WERI-Rb-1 (cell line): ENCODE data around the gene FGFR3.
A peak's percentile ranks its signal among the peaks of the same experiment; 100 is the strongest.

Experiments used
- DNase-seq: peaks from one replicate; pipeline ENCODE4 v3.0.0-alpha.2; 2020
- H3K27ac ChIP-seq: fragments of 250-450 bp; sonication (Bioruptor Pico); 2 replicates; pipeline ENCODE4 v1.5.1; 2020; ENCODE audit warnings: mild to moderate bottlenecking, moderate library complexity
- H3K27me3 ChIP-seq: fragments of 250-450 bp; sonication (Bioruptor Pico); 2 replicates; pipeline ENCODE4 v1.5.1; 2021; ENCODE audit warnings: mild to moderate bottlenecking, low read depth, moderate library complexity; ENCODE audit not compliant: insufficient read depth, severe bottlenecking
- H3K36me3 ChIP-seq: fragments of 250-450 bp; sonication (Bioruptor Pico); 2 replicates; pipeline ENCODE4 v1.5.1; 2020; ENCODE audit warnings: mild to moderate bottlenecking, moderate library complexity
- H3K4me3 ChIP-seq: 2 replicates; pipeline ENCODE4 v1.5.1; 2011; ENCODE audit warnings: low read depth, mild to moderate bottlenecking, control low read depth, low read length
- H3K9me3 ChIP-seq: fragments of 250-450 bp; sonication (Bioruptor Pico); 2 replicates; pipeline ENCODE4 v1.5.1; 2021; ENCODE audit warnings: mild to moderate bottlenecking, moderate library complexity; ENCODE audit not compliant: severe bottlenecking
- TF ChIP-seq, protein P1 (sequence below): IDR thresholded peaks from 2 replicates; pipeline ENCODE4 v1.5.1; 2011; ENCODE audit warnings: low read depth, mild to moderate bottlenecking, control low read depth, inconsistent platforms, low read length

FGFR3 gene

GRCh38 chr4:1855333-1856070, 62.4 kb downstream of the FGFR3 start:
- H3K9me3 ChIP-seq, result no peaks in the 10 kb centered on the region
- TF ChIP-seq, protein P1, sequence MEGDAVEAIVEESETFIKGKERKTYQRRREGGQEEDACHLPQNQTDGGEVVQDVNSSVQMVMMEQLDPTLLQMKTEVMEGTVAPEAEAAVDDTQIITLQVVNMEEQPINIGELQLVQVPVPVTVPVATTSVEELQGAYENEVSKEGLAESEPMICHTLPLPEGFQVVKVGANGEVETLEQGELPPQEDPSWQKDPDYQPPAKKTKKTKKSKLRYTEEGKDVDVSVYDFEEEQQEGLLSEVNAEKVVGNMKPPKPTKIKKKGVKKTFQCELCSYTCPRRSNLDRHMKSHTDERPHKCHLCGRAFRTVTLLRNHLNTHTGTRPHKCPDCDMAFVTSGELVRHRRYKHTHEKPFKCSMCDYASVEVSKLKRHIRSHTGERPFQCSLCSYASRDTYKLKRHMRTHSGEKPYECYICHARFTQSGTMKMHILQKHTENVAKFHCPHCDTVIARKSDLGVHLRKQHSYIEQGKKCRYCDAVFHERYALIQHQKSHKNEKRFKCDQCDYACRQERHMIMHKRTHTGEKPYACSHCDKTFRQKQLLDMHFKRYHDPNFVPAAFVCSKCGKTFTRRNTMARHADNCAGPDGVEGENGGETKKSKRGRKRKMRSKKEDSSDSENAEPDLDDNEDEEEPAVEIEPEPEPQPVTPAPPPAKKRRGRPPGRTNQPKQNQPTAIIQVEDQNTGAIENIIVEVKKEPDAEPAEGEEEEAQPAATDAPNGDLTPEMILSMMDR, result no peak
- peak overlapping the region; percentile 90 for H3K27ac ChIP-seq
- H3K4me3 ChIP-seq, result peak overlapping the region; percentile 53
- no peaks in the 10 kb centered on the region for H3K27me3 ChIP-seq
- peaks cover 22% of the 10 kb centered on the region for H3K36me3 ChIP-seq
- peak; percentile 41 for DNase-seq

GRCh38 chr4:1856071-1856942, 63.2 kb downstream of the FGFR3 start, which contains the start of gene LETM1:
LETM1 (minus strand) TSS chr4:1856156; CDS start chr4:1855950, 206 bp downstream.
- H3K36me3 ChIP-seq, result peaks cover 22% of the 10 kb centered on the region
- no peaks in the 10 kb centered on the region for H3K9me3 ChIP-seq
- no peaks in the 10 kb centered on the region for H3K27me3 ChIP-seq
- peak within 1 kb of the TSS; percentile 80 for H3K4me3 ChIP-seq
- DNase-seq, result peak; percentile 98
- TF ChIP-seq, protein P1, result peak; percentile 22; the same call in 1 of the 2 replicates
- peak within 1 kb of the TSS; percentile 90 for H3K27ac ChIP-seq

DNA sequence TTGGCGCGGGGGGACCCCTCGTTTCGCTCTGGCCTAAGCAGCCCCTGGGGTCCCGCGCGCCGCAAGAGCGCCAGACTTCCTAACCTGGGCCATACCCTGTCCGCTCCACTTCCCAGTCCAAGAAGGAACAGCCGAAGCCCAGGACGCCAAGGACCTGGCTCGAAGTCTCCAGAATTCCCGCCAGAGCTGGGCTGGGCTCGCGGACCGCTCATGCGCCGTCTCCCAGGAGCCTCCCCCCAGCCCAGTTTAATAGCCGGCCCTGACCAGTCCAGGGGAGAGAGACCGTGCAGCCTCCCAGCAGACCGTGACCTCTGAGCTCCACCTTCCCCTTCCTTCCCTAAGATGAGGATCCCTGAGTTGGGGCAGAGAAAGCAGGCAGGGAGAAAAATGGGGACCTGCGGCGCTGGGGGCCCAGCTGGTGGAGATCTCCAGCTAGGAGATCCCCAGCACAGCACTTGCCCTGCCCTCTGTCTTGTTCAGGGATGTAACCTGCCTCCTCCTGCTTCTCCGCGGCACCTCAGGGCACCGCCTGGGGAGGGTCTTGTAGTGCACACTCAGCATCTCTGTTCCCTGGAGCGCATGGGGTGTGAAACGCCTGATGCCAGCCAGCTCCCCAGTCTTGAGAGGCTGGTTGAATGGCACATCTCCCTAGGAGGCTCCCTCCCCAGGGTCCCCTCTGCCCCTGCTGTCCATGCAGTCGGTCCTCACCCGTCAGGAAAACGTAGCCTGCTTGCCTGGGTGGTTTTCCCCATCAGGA, 64.0 kb downstream of the FGFR3 start:
- H3K27ac ChIP-seq, result peak overlapping the region; percentile 90
- no peaks in the 10 kb centered on the region for H3K27me3 ChIP-seq
- DNase-seq, result peak; percentile 62
- H3K4me3 ChIP-seq, result peak overlapping the region; percentile 80
- no peaks in the 10 kb centered on the region for H3K9me3 ChIP-seq
- TF ChIP-seq, protein P1, result no peak
- H3K36me3 ChIP-seq, result peaks cover 18% of the 10 kb centered on the region

DNA sequence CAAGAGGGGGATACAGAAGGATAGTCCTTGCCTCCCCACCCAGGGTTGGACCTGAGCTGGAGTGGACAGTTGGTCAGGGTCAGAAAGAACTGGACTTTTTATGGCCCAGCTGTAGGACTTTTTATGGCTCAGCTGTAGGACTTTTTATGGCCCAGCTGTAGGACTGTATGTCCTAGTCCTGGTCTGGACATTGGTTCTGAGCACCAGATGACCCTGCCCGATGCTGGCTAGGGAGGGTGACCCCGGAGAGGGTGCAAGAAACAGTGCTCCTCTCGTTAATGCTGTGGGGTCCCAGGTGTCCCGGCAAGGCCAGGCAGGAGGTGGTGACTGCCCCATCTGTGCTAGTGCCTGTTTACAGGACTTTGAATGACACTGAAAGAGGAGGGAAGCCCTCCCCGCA, 64.8 kb downstream of the FGFR3 start:
- Histone ChIP-seq H3K27ac (no peak overlapping the region), H3K27me3 (no peaks in the 10 kb centered on the region), H3K36me3 (peaks cover 10% of the 10 kb centered on the region), H3K4me3 (no peak overlapping the region), H3K9me3 (no peaks in the 10 kb centered on the region)
- DNase-seq, result no peak
- TF ChIP-seq, protein P1, result no peak
